ENCODE results near the gene USH1C. TPM values are rescaled to one million over a fixed set of nuclear protein-coding genes. Genes with fewer than 3 reads are reported as not detected.

The USH1C gene
- total and polyA plus RNA-seq, 7 donors = 0.05 to 0.44 (median 0.14) TPM; not detected in 4

DNA sequence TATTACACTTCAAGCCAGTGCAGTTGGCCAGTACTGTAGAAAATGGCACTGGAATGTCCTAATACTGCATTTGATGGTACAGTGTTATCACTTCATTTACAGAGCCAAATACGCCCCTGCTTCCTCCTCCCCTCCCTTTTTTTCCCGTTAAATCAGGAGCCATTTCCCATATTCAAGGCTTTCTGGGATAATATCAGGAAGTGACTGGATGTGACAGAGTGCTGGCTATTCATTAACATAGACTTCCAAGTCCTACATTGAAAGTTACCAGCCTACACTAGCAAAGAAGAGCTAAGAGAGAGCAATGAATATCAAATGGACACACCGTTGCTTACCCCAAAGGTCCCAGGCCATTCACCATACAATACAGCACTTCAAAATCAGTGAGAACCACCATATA lies 35.4 kb downstream of the USH1C start:
- Histone ChIP-seq H3K36me3 (ENCODE audit: insufficient read depth in 1 of 2, low read depth in 1 of 2) (no peaks in the 10 kb centered on the region), H3K9me3 (no peaks in the 10 kb centered on the region), H3K27me3 (ENCODE audit: insufficient read depth in 3 of 3, low read length in 2 of 3) (no peaks in the 10 kb centered on the region), H3K4me3 (no peak overlapping the region), H3K4me1 (no peaks in the 10 kb centered on the region), H3K27ac (no peak overlapping the region)
- intact Hi-C loops (cut with DNase I) = no loop called here
- WGBS, 3 donors = 33 to 38% (median 37%) methylated on average over 3 of the region's 3 CpGs
- no peak for ATAC-seq
- DNase-seq = no peak
- no peak for TF ChIP-seq CTCF (IDR thresholded peaks at IDR 0.05)

GRCh38 chr11:17508306-17508705 lies 35.9 kb downstream of the USH1C start:
- Histone ChIP-seq H3K4me3 (no peak overlapping the region), H3K27me3 (ENCODE audit: insufficient read depth in 3 of 3, low read length in 2 of 3) (no peaks in the 10 kb centered on the region), H3K27ac (no peak overlapping the region), H3K9me3 (no peaks in the 10 kb centered on the region), H3K4me1 (no peaks in the 10 kb centered on the region), H3K36me3 (ENCODE audit: insufficient read depth in 1 of 2, low read depth in 1 of 2) (no peaks in the 10 kb centered on the region)
- intact Hi-C loops (cut with DNase I) = no loop called here
- TF ChIP-seq CTCF (IDR thresholded peaks at IDR 0.05) = no peak
- DNase-seq (no peak), ATAC-seq (peak in 3 of 4 donors; percentile 37 to 54 (median 37))
- WGBS, 3 donors = 16 to 29% (median 20%) methylated on average over 3 of the region's 3 CpGs

- ATAC-seq (no peak), DNase-seq (no peak)
- no peaks in the 10 kb centered on the region for H3K4me1 ChIP-seq
- H3K9me3 ChIP-seq = no peaks in the 10 kb centered on the region
- no peak for TF ChIP-seq CTCF (IDR thresholded peaks at IDR 0.05)
- intact Hi-C loops (cut with DNase I) = no loop called here
- H3K36me3 ChIP-seq (ENCODE audit: insufficient read depth in 1 of 2, low read depth in 1 of 2) = no peaks in the 10 kb centered on the region
- H3K27ac ChIP-seq = no peak overlapping the region
- WGBS, 3 donors = 91 to 94% (median 94%) methylated on average over 2 of the region's 2 CpGs
- no peaks in the 10 kb centered on the region for H3K27me3 ChIP-seq (ENCODE audit: insufficient read depth in 3 of 3, low read length in 2 of 3)
- H3K4me3 ChIP-seq = no peak overlapping the region
Observed at GRCh38 chr11:17507773-17508172, 36.4 kb downstream of the USH1C start.

- no peak for ATAC-seq
- 76 to 79% (median 79%) methylated on average over 3 of the region's 3 CpGs for WGBS, 3 donors
Observed at GRCh38 chr11:17506942-17507341, 37.3 kb downstream of the USH1C start.

More at GRCh38 chr11:17506942-17507341, 37.3 kb downstream of the USH1C start:
- TF ChIP-seq CTCF (IDR thresholded peaks at IDR 0.05) = no peak
- DNase-seq = no peak
- no peaks in the 10 kb centered on the region for H3K27me3 ChIP-seq (ENCODE audit: insufficient read depth in 3 of 3, low read length in 2 of 3)
- no peak overlapping the region for H3K4me3 ChIP-seq
- no peak overlapping the region for H3K27ac ChIP-seq
- no peaks in the 10 kb centered on the region for H3K9me3 ChIP-seq
- intact Hi-C loops (cut with DNase I) = no loop called here
- no peaks in the 10 kb centered on the region for H3K36me3 ChIP-seq (ENCODE audit: insufficient read depth in 1 of 2, low read depth in 1 of 2)
- no peaks in the 10 kb centered on the region for H3K4me1 ChIP-seq
